Left ventricle myocardium inferior (tissue), 1 donor: ENCODE measurements around the gene TRIO. TPM values are rescaled to one million over a fixed set of nuclear protein-coding genes. Genes with fewer than 3 reads are reported as not detected.

Experiments
- DNase-seq: peaks from one replicate; pipeline ENCODE4 v3.0.0-alpha.2; 2020
- H3K27ac ChIP-seq: fragments of 200-600 bp; replicated peaks from 2 replicates; pipeline ENCODE4 v1.8.0; 2021
- H3K27me3 ChIP-seq: fragments of 200-600 bp; 2 replicates; pipeline ENCODE4 v1.8.0; 2021; ENCODE audit warnings: low read depth
- H3K36me3 ChIP-seq: fragments of 200-600 bp; 2 replicates; pipeline ENCODE4 v1.8.0; 2021
- H3K4me1 ChIP-seq: fragments of 200-600 bp; 2 replicates; pipeline ENCODE4 v1.8.0; 2021
- H3K4me3 ChIP-seq: fragments of 200-600 bp; 2 replicates; pipeline ENCODE4 v1.8.0; 2021; ENCODE audit warnings: mild to moderate bottlenecking, moderate library complexity
- H3K9me3 ChIP-seq: fragments of 200-600 bp; replicated peaks from 2 replicates; pipeline ENCODE4 v1.8.0; 2021
- intact Hi-C: fragments of 100-400 bp; cut with micrococcal nuclease; formaldehyde crosslinking; loops from one replicate; pipeline ENCODE4 v1.11.0; 2022
- total RNA-seq: library from RNA; stranded (reverse); fragmentation: NEBNext Ultra II Directional; extraction: Animal tissue kit (Norgen Biotek cat#: 25700); gene quantifications from one replicate; pipeline ENCODE4 v1.2.1, GENCODE V29; 2021
- TF ChIP-seq, protein P1 (sequence below): fragments of 200-600 bp; IDR thresholded peaks from 2 replicates; pipeline ENCODE4 v1.8.0; 2021; ENCODE audit warnings: antibody characterized with exemption, mild to moderate bottlenecking, borderline replicate concordance
- donor health status: DM: no; HTN: yes; CAD: no; lungs with severe emphysema.

TRIO gene
- total RNA-seq, 1 donor from 2014 or later: 52.8 TPM

GRCh38 chr5:14258840-14259239 lies 115.7 kb downstream of the TRIO start:
- TF ChIP-seq, protein P1, sequence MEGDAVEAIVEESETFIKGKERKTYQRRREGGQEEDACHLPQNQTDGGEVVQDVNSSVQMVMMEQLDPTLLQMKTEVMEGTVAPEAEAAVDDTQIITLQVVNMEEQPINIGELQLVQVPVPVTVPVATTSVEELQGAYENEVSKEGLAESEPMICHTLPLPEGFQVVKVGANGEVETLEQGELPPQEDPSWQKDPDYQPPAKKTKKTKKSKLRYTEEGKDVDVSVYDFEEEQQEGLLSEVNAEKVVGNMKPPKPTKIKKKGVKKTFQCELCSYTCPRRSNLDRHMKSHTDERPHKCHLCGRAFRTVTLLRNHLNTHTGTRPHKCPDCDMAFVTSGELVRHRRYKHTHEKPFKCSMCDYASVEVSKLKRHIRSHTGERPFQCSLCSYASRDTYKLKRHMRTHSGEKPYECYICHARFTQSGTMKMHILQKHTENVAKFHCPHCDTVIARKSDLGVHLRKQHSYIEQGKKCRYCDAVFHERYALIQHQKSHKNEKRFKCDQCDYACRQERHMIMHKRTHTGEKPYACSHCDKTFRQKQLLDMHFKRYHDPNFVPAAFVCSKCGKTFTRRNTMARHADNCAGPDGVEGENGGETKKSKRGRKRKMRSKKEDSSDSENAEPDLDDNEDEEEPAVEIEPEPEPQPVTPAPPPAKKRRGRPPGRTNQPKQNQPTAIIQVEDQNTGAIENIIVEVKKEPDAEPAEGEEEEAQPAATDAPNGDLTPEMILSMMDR: no peak
- Histone ChIP-seq H3K4me3 (peak overlapping the region; percentile 32), H3K27me3 (no peaks in the 10 kb centered on the region), H3K27ac (peak overlapping the region; percentile 68), H3K4me1 (peaks cover 82% of the 10 kb centered on the region), H3K36me3 (no peaks in the 10 kb centered on the region), H3K9me3 (peaks cover 7% of the 10 kb centered on the region)
- intact Hi-C loops: no loop called here
- no peak for DNase-seq

GRCh38 chr5:14260637-14261036 lies 117.5 kb downstream of the TRIO start:
- DNase-seq: no peak
- TF ChIP-seq, protein P1: no peak
- no peaks in the 10 kb centered on the region for H3K36me3 ChIP-seq
- peaks cover 83% of the 10 kb centered on the region for H3K4me1 ChIP-seq
- no peak overlapping the region for H3K4me3 ChIP-seq
- H3K27ac ChIP-seq: no peak overlapping the region
- H3K27me3 ChIP-seq: no peaks in the 10 kb centered on the region
- H3K9me3 ChIP-seq: peaks cover 7% of the 10 kb centered on the region
- intact Hi-C loops: loop anchor here (10.0 kb wide), 1 partner anchor 106 kb away; no protein-coding TSS in a partner anchor

GRCh38 chr5:14261235-14261634 lies 118.1 kb downstream of the TRIO start:
- Histone ChIP-seq H3K36me3 (no peaks in the 10 kb centered on the region), H3K27ac (no peak overlapping the region), H3K27me3 (no peaks in the 10 kb centered on the region), H3K4me1 (peaks cover 80% of the 10 kb centered on the region), H3K9me3 (peaks cover 2% of the 10 kb centered on the region), H3K4me3 (no peak overlapping the region)
- DNase-seq: no peak
- TF ChIP-seq, protein P1: no peak
- intact Hi-C loops: loop anchor here (10.0 kb wide), 1 partner anchor 106 kb away; no protein-coding TSS in a partner anchor

DNA sequence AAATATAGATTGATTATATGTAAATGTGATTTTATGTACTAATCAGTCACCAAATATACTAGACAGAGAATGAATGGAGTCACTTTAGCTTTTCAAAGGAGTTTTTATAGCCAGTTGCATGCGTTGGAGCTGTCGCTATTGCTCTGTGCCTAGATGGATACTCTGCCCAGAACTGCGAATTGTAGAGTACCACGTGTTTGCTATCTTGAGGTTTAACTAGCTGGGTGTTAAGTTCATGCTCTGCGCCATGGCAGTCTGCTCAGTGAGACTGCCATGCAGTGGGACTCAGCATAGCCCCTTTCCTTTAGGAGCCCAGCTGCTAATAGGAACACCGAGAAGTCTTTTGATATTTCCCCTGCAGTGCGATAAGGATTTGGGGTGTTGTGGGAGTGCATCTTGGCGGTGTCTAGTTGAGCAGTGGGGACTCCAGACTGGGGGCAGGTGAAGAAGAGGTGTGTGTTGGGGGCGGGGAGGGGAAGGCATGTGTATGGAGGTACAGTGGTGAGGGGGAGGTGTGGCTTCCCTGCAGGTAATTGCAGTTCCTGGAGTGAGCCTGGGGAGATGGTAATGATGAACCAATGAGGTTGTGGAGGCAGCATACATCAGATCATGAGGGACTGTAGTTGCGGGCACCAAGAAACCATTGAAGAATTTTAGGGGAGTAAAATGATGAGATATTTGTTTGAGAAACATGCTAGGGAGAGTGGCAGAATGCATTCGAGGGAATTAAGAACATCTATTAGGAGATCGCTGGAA lies 118.9 kb downstream of the TRIO start:
- no peaks in the 10 kb centered on the region for H3K36me3 ChIP-seq
- no peaks in the 10 kb centered on the region for H3K27me3 ChIP-seq
- H3K9me3 ChIP-seq: no peaks in the 10 kb centered on the region
- no peak for DNase-seq
- TF ChIP-seq, protein P1: no peak
- intact Hi-C loops: loop anchor here (10.0 kb wide), 1 partner anchor 107 kb away; no protein-coding TSS in a partner anchor
- H3K4me1 ChIP-seq: peaks cover 80% of the 10 kb centered on the region
- H3K4me3 ChIP-seq: no peak overlapping the region
- H3K27ac ChIP-seq: no peak overlapping the region

DNA sequence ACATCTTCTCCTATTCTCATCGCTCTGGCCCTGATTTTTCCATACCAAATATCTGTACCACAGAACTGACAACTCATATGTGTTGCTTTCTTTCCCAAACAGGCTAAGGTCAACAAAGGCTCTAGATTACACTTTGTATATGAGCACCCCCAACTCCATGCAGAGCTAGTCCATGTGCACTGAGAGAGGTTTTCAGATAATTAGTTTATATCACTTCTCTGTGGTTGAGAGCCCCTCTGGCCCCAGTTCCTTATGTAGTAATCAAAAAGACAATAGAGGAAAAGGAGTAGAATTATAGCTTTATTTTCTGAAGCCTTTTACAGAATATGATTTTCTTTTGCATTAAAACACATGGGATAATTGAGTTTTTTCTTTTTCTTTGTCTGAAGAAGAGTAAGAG lies 120.0 kb downstream of the TRIO start:
- Histone ChIP-seq H3K36me3 (no peaks in the 10 kb centered on the region), H3K9me3 (no peaks in the 10 kb centered on the region), H3K4me1 (peaks cover 80% of the 10 kb centered on the region), H3K27ac (no peak overlapping the region), H3K27me3 (no peaks in the 10 kb centered on the region), H3K4me3 (no peak overlapping the region)
- TF ChIP-seq, protein P1: no peak
- intact Hi-C loops: loop anchor here (10.0 kb wide), 1 partner anchor 108 kb away; no protein-coding TSS in a partner anchor
- no peak for DNase-seq
